ENCODE results near the gene KLHL1. TPM values are rescaled to one million over a fixed set of nuclear protein-coding genes. Genes with fewer than 3 reads are reported as not detected.

The KLHL1 gene
- total RNA-seq, 2 donors from 2014 or later = 0.11 TPM; not detected in 1

DNA sequence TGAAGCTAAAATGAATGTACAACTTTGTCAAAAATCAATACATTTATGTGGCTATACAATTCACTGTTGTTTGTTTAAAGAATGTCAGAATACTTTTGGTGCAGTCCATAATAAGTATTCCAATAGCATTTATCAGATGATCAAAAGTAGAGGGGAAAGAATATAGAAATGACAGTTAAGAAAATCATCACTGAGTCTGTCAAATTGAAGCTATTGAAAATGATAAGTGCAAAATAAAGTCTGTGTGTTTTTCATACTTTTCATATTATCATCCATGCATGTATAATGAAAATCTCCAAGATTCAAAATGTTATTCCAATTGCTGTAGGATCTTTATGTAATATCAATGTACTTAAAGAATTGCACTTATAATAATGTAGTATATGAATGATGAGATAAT lies 93.9 kb downstream of the KLHL1 start:
- intact Hi-C loops (cut with DNase I) = no loop called here
- no peaks in the 10 kb centered on the region for H3K27me3 ChIP-seq
- no peaks in the 10 kb centered on the region for H3K9me3 ChIP-seq
- no peak for DNase-seq
- H3K4me1 ChIP-seq = no peaks in the 10 kb centered on the region
- H3K9ac ChIP-seq (ENCODE audit: low read depth in 2 of 2, low read length in 2 of 2) = no peak overlapping the region
- no peaks in the 10 kb centered on the region for H3K36me3 ChIP-seq
- TF ChIP-seq, protein P1, sequence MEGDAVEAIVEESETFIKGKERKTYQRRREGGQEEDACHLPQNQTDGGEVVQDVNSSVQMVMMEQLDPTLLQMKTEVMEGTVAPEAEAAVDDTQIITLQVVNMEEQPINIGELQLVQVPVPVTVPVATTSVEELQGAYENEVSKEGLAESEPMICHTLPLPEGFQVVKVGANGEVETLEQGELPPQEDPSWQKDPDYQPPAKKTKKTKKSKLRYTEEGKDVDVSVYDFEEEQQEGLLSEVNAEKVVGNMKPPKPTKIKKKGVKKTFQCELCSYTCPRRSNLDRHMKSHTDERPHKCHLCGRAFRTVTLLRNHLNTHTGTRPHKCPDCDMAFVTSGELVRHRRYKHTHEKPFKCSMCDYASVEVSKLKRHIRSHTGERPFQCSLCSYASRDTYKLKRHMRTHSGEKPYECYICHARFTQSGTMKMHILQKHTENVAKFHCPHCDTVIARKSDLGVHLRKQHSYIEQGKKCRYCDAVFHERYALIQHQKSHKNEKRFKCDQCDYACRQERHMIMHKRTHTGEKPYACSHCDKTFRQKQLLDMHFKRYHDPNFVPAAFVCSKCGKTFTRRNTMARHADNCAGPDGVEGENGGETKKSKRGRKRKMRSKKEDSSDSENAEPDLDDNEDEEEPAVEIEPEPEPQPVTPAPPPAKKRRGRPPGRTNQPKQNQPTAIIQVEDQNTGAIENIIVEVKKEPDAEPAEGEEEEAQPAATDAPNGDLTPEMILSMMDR (IDR thresholded peaks at IDR 0.05) = no peak
- no peak overlapping the region for H3K4me3 ChIP-seq
- no peak overlapping the region for H3K27ac ChIP-seq

- Histone ChIP-seq H3K27me3 (no peaks in the 10 kb centered on the region), H3K4me1 (no peaks in the 10 kb centered on the region), H3K27ac (no peak overlapping the region), H3K36me3 (no peaks in the 10 kb centered on the region), H3K9ac (ENCODE audit: low read depth in 2 of 2, low read length in 2 of 2) (no peak overlapping the region), H3K4me3 (no peak overlapping the region), H3K9me3 (no peaks in the 10 kb centered on the region)
- TF ChIP-seq, protein P1 (IDR thresholded peaks at IDR 0.05) = no peak
- intact Hi-C loops (cut with DNase I) = no loop called here
- no peak for DNase-seq
Measured at GRCh38 chr13:69999875-70000274, 108.4 kb downstream of the KLHL1 start.

- TF ChIP-seq, protein P1 (IDR thresholded peaks at IDR 0.05) = no peak
- Histone ChIP-seq H3K9ac (ENCODE audit: low read depth in 2 of 2, low read length in 2 of 2) (no peak overlapping the region), H3K9me3 (no peaks in the 10 kb centered on the region), H3K36me3 (no peaks in the 10 kb centered on the region), H3K4me1 (no peaks in the 10 kb centered on the region), H3K4me3 (no peak overlapping the region), H3K27me3 (no peaks in the 10 kb centered on the region), H3K27ac (no peak overlapping the region)
- DNase-seq = no peak
- intact Hi-C loops (cut with DNase I) = no loop called here
Measured at GRCh38 chr13:69997061-69997460, 111.2 kb downstream of the KLHL1 start.

GRCh38 chr13:69980799-69981198 lies 127.5 kb downstream of the KLHL1 start:
- no peak overlapping the region for H3K27ac ChIP-seq

GRCh38 chr13:69975496-69975895 lies 132.8 kb downstream of the KLHL1 start:
- no peak overlapping the region for H3K4me3 ChIP-seq
- no peaks in the 10 kb centered on the region for H3K9me3 ChIP-seq
- no peaks in the 10 kb centered on the region for H3K27me3 ChIP-seq
- H3K36me3 ChIP-seq = no peaks in the 10 kb centered on the region
- H3K9ac ChIP-seq (ENCODE audit: low read depth in 2 of 2, low read length in 2 of 2) = no peak overlapping the region
- TF ChIP-seq, protein P1 (IDR thresholded peaks at IDR 0.05) = no peak
- H3K27ac ChIP-seq = no peak overlapping the region
- DNase-seq = no peak
- intact Hi-C loops (cut with DNase I) = no loop called here
- H3K4me1 ChIP-seq = no peaks in the 10 kb centered on the region

More at GRCh38 chr13:69980799-69981198, 127.5 kb downstream of the KLHL1 start:
- H3K36me3 ChIP-seq = no peaks in the 10 kb centered on the region
- TF ChIP-seq, protein P1 (IDR thresholded peaks at IDR 0.05) = no peak
- H3K9ac ChIP-seq (ENCODE audit: low read depth in 2 of 2, low read length in 2 of 2) = no peak overlapping the region
- no peaks in the 10 kb centered on the region for H3K4me1 ChIP-seq
- H3K27me3 ChIP-seq = no peaks in the 10 kb centered on the region
- intact Hi-C loops (cut with DNase I) = no loop called here
- no peaks in the 10 kb centered on the region for H3K9me3 ChIP-seq
- no peak overlapping the region for H3K4me3 ChIP-seq
- no peak for DNase-seq

DNA sequence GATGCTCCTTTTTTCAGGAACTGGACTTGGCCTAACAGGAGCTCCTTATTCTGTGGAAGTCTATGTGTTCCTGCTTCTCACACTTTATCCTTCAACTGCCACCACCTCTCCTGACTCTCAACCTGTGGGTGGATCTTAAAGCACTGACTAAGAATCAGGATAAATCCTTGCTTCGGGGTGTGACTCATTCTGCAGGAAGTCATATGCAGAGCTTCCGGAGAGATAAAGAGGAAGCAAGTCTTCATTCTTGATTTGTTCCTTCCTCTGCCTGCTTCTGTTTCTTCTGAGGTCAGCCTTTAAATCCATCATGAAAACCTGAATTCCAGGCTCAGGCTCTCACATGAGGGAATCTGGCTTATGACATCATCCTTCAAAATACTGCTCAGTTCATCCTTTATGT lies 137.7 kb downstream of the KLHL1 start:
- Histone ChIP-seq H3K27me3 (no peaks in the 10 kb centered on the region), H3K9me3 (no peaks in the 10 kb centered on the region), H3K9ac (ENCODE audit: low read depth in 2 of 2, low read length in 2 of 2) (no peak overlapping the region), H3K4me3 (no peak overlapping the region), H3K36me3 (no peaks in the 10 kb centered on the region), H3K4me1 (no peaks in the 10 kb centered on the region), H3K27ac (no peak overlapping the region)
- intact Hi-C loops (cut with DNase I) = no loop called here
- TF ChIP-seq, protein P1 (IDR thresholded peaks at IDR 0.05) = no peak
- DNase-seq = no peak

Data from colonic mucosa (tissue), 4 donors.